Omental fat pad (tissue), 4 donors: ENCODE measurements around the gene GALK2. TPM values are rescaled to one million over a fixed set of nuclear protein-coding genes. Genes with fewer than 3 reads are reported as not detected.
A peak's percentile ranks its signal among the peaks of the same experiment; 100 is the strongest.

Source experiments
- ATAC-seq: fragments of 150-250 bp; one replicate; pipeline ENCODE4 v1.9.1; 2016; ENCODE audit warnings: mild to moderate bottlenecking, moderate library complexity; ENCODE audit not compliant: low FRiP score
- DNase-seq: peaks from one replicate; pipeline ENCODE4 v3.0.0-alpha.2; 2019; ENCODE audit warnings: low spot score
- total RNA-seq, 4 donors: library from RNA; depleted of rRNA; stranded (reverse); fragments of >200 nt; gene quantifications; one replicate each; pipeline ENCODE4 v1.1.0, GENCODE V29; 2016
- TF ChIP-seq, protein P1 (sequence below), 3 donors: fragments of 450-650 bp; IDR thresholded peaks; one replicate each; pipeline ENCODE4 v1.5.1; 2016 to 2017; ENCODE audit warnings: antibody characterized with exemption in 3 of 3, mild to moderate bottlenecking in 3 of 3, moderate library complexity in 2 of 3

GALK2 gene
- total RNA-seq, 4 donors from 2014 or later, result 18.6 to 35.5 (median 32.5) TPM

DNA sequence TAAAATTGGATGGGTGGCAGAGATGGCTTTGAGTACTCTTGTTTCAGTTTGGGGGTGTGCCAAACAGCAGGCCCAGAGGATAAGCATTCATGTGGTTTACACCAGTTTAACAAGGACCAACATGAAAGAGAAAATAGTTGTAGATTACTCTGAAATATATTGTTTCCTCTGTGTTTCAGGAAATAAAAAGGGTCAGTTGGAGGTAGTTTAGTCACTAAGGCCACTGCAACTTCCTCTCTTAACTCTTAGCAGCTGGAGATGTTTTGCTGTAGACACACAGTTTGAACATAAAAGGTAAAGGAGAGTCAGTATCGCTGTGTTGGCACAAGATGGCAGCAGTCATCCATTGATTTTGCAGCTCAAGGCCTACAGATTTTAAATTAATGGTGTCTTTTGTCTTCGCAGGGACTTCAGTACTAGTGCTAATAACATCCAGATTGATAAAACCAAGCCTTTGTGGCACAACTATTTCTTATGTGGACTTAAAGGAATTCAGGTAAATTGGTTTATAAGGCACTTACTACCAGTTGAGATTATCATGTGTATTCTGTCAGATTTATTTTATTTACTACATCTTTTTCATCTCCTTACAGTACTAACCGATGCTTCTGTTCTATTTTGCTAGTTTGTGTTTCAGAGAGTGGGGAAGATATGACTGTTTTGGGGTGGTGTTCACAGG, 65.5 kb downstream of the GALK2 start:
- DNase-seq (no peak), ATAC-seq (peak; percentile 76)

DNA sequence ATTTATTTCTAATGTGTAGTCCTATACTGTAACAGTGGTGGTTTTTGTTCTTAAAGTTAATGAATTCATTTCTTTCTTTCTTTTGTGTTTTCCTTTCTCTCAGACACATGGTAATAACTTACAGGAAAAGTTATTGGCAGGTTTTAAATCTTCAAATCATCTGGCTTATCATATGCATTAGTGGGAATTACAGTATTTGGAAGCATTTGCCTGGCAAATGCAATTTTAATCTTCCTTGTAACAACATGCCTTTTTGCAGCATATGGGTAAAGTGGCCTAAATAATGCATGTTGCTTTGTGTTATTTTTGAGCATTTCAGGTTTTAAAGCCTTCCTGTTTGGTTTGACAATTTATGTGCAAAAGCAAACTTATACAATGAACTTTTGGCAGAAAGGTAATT, 66.8 kb downstream of the GALK2 start:
- TF ChIP-seq, protein P1, sequence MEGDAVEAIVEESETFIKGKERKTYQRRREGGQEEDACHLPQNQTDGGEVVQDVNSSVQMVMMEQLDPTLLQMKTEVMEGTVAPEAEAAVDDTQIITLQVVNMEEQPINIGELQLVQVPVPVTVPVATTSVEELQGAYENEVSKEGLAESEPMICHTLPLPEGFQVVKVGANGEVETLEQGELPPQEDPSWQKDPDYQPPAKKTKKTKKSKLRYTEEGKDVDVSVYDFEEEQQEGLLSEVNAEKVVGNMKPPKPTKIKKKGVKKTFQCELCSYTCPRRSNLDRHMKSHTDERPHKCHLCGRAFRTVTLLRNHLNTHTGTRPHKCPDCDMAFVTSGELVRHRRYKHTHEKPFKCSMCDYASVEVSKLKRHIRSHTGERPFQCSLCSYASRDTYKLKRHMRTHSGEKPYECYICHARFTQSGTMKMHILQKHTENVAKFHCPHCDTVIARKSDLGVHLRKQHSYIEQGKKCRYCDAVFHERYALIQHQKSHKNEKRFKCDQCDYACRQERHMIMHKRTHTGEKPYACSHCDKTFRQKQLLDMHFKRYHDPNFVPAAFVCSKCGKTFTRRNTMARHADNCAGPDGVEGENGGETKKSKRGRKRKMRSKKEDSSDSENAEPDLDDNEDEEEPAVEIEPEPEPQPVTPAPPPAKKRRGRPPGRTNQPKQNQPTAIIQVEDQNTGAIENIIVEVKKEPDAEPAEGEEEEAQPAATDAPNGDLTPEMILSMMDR (IDR thresholded peaks at IDR 0.05), result no peak
- no peak for ATAC-seq
- DNase-seq, result no peak

More for the DNA sequence above, 65.5 kb downstream of the GALK2 start:
- TF ChIP-seq, protein P1 (IDR thresholded peaks at IDR 0.05), result peak in 1 of 3 donors; percentile 18

DNA sequence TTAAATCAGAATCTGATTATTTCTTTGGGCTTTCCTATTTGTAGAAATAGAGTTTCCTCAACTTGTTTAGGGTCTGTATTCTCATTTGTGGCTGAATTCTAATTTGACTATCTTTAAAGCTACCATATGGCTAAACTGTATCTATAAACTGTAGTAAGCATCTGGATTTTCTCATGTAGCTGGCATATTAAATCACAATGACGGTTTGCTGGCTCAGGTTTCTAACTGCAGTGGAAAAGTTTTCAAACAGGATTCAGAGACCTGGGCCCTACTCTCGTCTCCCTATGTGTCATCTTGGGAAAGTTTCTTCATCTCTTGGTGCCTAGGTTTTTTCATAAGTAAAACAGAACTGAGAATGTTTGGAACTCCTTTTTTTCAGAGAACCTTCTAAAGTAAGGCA, 68.3 kb downstream of the GALK2 start:
- ATAC-seq (peak; percentile 78), DNase-seq (no peak)

DNA sequence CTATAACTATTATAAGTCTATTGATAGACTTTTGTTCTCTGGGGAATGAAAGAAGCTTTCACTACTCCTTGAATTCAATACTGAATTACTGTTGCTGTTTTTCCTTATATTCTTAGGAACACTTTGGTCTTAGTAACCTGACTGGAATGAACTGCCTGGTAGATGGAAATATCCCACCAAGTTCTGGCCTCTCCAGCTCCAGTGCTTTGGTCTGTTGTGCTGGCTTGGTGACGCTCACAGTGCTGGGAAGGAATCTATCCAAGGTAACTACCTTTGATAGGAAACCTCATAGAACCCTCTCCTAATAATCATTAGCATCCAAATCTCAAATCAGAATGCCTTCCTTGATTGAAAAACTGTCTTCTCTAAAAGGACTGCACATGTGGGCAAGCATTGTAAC, 69.1 kb downstream of the GALK2 start:
- DNase-seq (no peak), ATAC-seq (no peak)
- TF ChIP-seq, protein P1 (IDR thresholded peaks at IDR 0.05), result no peak

More for the DNA sequence above, 68.3 kb downstream of the GALK2 start:
- TF ChIP-seq, protein P1 (IDR thresholded peaks at IDR 0.05), result no peak

DNA sequence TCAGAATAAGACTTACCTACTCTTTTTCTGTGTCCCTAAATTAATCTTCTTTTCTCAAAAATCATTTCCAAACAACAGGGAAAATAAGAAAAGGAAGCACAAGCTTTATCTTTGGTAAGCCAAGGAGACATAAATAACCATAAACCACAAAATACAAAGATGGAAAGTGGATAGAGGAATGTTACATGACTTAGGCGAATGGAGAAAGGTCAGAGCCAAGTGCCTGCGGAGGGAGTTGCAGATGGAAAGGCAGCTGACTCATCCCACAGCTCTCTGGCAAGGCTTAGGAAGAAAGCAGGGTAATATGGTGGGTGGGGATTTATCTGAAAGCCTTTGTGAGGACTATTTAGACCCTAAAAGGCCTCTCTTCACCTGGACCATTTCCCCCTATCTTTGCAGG, 72.8 kb downstream of the GALK2 start:
- ATAC-seq, result no peak
- TF ChIP-seq, protein P1 (IDR thresholded peaks at IDR 0.05), result no peak
- DNase-seq, result no peak

DNA sequence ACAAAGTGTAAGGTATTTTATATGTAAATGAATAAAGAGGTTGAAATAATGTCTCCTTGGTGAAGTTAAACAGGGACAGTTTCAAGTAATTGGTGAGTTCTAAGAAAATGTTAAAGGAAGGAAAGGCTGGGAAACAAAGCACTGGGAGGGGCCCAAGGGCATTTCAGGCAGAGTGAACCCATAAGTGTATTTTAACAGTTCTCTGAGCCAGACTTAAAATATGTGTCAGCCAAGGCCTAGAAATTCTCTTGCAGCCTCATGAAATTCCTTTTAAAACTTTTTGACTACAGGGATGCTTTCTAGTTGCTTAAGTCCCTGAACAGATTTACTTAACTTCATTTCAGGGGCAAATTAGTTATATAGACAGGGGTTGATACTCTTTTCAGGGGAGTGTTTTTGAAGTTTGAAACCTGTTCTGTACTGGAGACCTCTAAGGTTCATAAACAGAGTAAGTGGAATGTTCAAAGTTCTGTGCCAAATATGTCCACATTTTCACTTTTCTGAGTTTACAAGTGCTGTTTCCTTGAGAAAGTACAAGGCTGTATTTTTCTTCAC, 77.6 kb downstream of the GALK2 start:
- TF ChIP-seq, protein P1 (IDR thresholded peaks at IDR 0.05), result no peak
- DNase-seq (no peak), ATAC-seq (no peak)

DNA sequence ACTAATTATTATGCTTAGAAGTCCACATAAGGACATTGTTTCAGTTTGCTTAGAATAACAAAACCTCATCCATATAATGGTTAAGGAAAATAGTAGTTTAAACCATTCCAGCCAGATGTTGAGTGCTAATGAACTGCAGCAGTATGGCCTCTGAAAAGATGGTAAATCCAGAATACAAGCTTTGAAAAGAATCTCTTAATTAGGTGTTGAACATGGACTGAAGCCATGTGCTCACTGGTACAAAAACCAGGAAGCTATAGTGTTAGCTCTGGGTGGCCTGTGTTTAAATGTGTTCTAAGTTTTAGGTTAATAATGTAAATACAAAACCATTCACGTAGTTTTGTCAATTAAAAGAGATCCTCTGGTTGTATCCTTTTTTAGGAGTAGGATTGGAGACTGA, 78.2 kb downstream of the GALK2 start:
- TF ChIP-seq, protein P1 (IDR thresholded peaks at IDR 0.05), result no peak
- no peak for ATAC-seq
- no peak for DNase-seq
